Activated CD8-positive, alpha-beta memory T cell treated with anti-CD3 and anti-CD28 coated beads for 48 hours (primary cell): Measurements from ENCODE around the gene MOSPD3.

ENCODE experiments used
- DNase-seq, 3 experiments: peaks; one replicate each; pipeline ENCODE4 v3.0.0-alpha.2; 2020; ENCODE audit warnings: low read depth in 2 of 3, low spot score in 2 of 3

Gene MOSPD3

GRCh38 chr7:100590077-100590737, 22.1 kb upstream of the MOSPD3 start:
- no peak for DNase-seq

- DNase-seq: no peak
These were observed 20.7 kb upstream of the MOSPD3 start for GRCh38 chr7:100591596-100591995.

GRCh38 chr7:100595188-100595587, 17.2 kb upstream of the MOSPD3 start:
- no peak for DNase-seq

- no peak for DNase-seq
These were observed 13.9 kb upstream of the MOSPD3 start for GRCh38 chr7:100598425-100598824.

GRCh38 chr7:100599911-100600729, 12.2 kb upstream of the MOSPD3 start:
- DNase-seq: no peak

GRCh38 chr7:100600730-100601038, 11.7 kb upstream of the MOSPD3 start:
- no peak for DNase-seq

GRCh38 chr7:100602889-100603725, 9.2 kb upstream of the MOSPD3 start:
- no peak for DNase-seq

- DNase-seq: no peak
These were observed 8.7 kb upstream of the MOSPD3 start for GRCh38 chr7:100603726-100604027.

GRCh38 chr7:100604028-100604975, 8.0 kb upstream of the MOSPD3 start:
- peak in 2 of 3 experiments; percentile 70 to 73 for DNase-seq

GRCh38 chr7:100604976-100605911, 7.1 kb upstream of the MOSPD3 start:
- DNase-seq: no peak

- no peak for DNase-seq
These were observed 6.0 kb upstream of the MOSPD3 start for GRCh38 chr7:100606313-100606712.

- DNase-seq: no peak
These were observed 5.2 kb upstream of the MOSPD3 start for GRCh38 chr7:100607111-100607510.

- no peak for DNase-seq
These were observed 2.4 kb upstream of the MOSPD3 start for GRCh38 chr7:100609958-100610357.

GRCh38 chr7:100612730-100613390, 520 bp downstream of the MOSPD3 start:
- DNase-seq: no peak

- DNase-seq: no peak
These were observed 1.3 kb downstream of the MOSPD3 start for GRCh38 chr7:100613412-100614175.

- DNase-seq: no peak
These were observed 2.0 kb downstream of the MOSPD3 start for GRCh38 chr7:100614308-100614861.

GRCh38 chr7:100620239-100620638, 7.9 kb downstream of the MOSPD3 start:
- no peak for DNase-seq

- no peak for DNase-seq
These were observed 8.5 kb downstream of the MOSPD3 start for GRCh38 chr7:100620804-100621203.
